ENCODE results near the gene ZNF580.
A peak's percentile ranks its signal among the peaks of the same experiment; 100 is the strongest.

The ZNF580 gene

GRCh38 chr19:55606817-55607216 lies 34.0 kb upstream of the ZNF580 start:
- DNase-seq, result no peak

- DNase-seq, result no peak
These were observed 31.5 kb upstream of the ZNF580 start for GRCh38 chr19:55609326-55609725.

- no peak for DNase-seq
These were observed 29.4 kb upstream of the ZNF580 start for GRCh38 chr19:55611300-55611982.

GRCh38 chr19:55611983-55612645 lies 28.7 kb upstream of the ZNF580 start:
- DNase-seq, result no peak

GRCh38 chr19:55613396-55613795 lies 27.4 kb upstream of the ZNF580 start:
- DNase-seq, result no peak

GRCh38 chr19:55613930-55614710 lies 26.7 kb upstream of the ZNF580 start:
- DNase-seq, result no peak

GRCh38 chr19:55614711-55615542 lies 25.9 kb upstream of the ZNF580 start:
- DNase-seq, result no peak

GRCh38 chr19:55615543-55616394 lies 25.0 kb upstream of the ZNF580 start:
- DNase-seq, result no peak

GRCh38 chr19:55616395-55616875 lies 24.4 kb upstream of the ZNF580 start:
- no peak for DNase-seq

GRCh38 chr19:55617426-55617825 lies 23.4 kb upstream of the ZNF580 start:
- no peak for DNase-seq

GRCh38 chr19:55618426-55618825 lies 22.4 kb upstream of the ZNF580 start:
- DNase-seq, result no peak

GRCh38 chr19:55619286-55619685 lies 21.5 kb upstream of the ZNF580 start:
- no peak for DNase-seq

GRCh38 chr19:55620410-55621204 lies 20.2 kb upstream of the ZNF580 start:
- DNase-seq, result no peak

GRCh38 chr19:55621205-55621672 lies 19.6 kb upstream of the ZNF580 start:
- DNase-seq, result no peak

- DNase-seq, result no peak
These were observed 19.1 kb upstream of the ZNF580 start for GRCh38 chr19:55621673-55622231.

- DNase-seq, result no peak
These were observed 18.4 kb upstream of the ZNF580 start for GRCh38 chr19:55622242-55622969.

GRCh38 chr19:55623130-55623529 lies 17.7 kb upstream of the ZNF580 start:
- DNase-seq, result no peak

GRCh38 chr19:55623561-55623960 lies 17.2 kb upstream of the ZNF580 start:
- no peak for DNase-seq

- DNase-seq, result peak; percentile 90
These were observed 16.4 kb upstream of the ZNF580 start, which contains the start of gene ZNF784 for GRCh38 chr19:55624109-55625003. TSS of gene ZNF784 (minus strand) at chr19:55624566. CDS start at chr19:55624561, 5 bp downstream.

All from GDM1 (cell line).